Activated effector memory CD4-positive, alpha-beta T cell treated with anti-CD3 and anti-CD28 coated beads, Interleukin-2, amount 50 U/mL, for 16 hours (primary cell): ENCODE results near the gene ERCC6L2.

ENCODE experiments used
- DNase-seq: peaks from one replicate; pipeline ENCODE4 v3.0.0-alpha.2; 2020

Gene ERCC6L2

DNA sequence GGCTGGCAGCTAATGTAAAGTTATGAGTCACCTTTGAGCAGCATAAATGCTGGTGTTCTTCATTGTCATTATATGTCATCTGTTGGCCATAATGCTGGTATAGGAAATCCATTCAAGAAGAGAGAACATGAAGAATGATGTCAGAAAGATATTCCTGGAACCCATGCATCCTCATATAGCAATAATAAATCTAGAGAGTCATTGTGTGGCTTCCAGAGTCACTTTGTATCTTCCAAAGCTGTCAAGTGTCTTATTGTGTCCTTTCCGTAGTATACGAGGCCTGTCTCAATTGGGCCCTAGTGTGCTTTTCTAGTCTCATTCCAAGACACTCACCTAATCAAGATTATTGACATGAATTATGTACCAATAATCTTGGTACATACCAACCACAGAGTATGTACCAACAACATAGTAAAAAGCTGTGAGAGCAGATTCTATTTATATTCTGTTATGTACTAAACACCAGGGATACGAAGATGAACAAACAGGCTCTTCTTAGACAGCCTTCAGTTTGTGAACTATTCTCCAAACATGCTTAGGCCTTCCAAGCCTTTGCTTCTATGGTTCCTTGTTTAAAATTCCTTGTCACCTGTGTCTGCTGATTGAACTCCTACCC is 110.1 kb downstream of the ERCC6L2 start:
- no peak for DNase-seq

DNA sequence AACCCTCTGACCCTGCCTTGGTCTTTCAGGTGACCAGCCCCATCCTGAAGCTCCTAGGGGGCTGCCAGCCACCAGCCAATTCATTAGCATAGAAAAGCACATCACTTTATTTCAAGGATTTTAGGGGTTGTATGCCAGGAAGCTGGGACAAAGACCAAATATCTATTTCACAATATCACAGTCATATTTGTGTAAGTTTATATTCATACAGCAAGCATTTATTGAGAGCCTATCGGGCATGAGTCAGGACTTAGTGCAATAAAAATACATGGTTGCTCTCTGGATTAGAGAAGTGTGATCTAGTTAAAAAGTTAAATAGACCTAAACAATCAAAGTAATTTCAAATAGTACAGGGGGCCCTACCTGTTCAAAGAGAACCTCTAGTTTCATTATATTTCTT is 113.8 kb downstream of the ERCC6L2 start:
- DNase-seq = no peak

DNA sequence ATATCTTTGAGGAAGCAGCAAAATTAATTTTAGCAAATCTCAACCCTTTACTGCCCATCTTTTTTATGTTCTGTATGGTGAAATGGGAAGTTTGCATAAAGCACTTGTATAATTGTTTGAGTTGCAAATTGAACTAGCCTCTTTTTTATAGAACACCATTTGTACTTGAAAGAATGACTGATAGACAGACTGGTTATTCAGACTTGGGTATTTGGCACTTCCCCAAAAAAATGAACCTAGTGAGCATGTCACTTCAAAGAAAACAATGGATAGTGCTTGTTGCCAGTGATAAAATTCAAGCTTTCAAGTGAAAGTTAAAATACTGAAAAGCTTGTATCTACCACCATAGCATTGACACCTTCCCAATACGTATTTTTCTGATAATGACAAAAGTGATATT is 115.8 kb downstream of the ERCC6L2 start:
- no peak for DNase-seq

DNA sequence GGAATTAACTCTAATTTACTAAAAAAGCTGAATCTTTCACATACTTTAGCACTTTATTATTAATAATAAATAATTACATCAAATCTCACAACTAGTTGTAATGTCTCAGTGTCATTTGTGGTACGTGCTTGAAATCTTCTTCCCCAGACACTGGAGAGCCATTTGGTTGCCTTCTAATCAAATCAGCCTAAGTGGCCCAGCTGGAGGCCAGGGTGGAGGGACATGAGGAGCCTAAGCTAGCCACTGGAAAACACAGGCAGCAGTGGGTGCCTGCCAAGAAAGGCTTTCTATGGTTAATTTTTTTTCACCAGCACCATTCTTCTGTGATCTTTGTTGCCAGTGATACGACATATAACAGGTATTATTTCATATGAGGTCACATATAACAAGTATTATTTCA is 117.0 kb downstream of the ERCC6L2 start:
- no peak for DNase-seq

DNA sequence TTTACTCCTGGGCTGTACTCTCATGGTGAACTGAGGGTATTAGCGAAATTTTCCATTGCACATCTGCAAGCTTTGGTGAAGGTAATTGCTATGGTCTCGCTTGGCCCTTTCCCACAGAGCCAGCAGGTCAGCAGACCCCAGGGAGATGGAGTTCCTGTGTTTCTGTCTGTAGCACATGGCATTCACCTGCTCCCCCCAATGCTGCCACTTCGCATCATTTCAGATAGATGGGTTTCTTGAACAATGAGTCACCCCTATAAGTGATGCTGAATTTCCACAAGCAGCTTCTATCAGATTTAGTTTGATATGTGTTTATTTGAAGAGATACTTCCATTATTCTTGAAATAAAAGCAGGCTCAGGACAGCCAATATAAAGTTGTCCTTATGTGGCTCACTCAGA is 117.8 kb downstream of the ERCC6L2 start:
- no peak for DNase-seq

DNA sequence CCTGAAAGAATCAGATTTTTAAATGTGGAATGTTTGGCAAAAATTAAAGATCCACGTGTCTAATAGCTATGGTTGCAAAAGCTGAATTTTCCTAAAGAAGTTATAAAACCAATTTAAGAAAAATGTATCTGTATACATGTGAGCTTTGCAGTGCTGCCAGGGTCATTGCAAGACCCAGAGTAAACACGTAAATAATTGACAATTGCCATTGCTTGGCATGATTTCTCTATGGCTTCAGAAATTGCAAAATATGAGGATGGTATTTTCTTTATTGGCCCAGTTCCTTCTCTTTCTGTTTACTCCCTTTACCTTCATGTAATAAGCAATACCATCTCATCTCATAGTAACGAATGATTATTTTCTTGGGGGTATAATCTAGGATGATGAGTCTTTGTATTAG is 123.9 kb downstream of the ERCC6L2 start:
- no peak for DNase-seq

DNA sequence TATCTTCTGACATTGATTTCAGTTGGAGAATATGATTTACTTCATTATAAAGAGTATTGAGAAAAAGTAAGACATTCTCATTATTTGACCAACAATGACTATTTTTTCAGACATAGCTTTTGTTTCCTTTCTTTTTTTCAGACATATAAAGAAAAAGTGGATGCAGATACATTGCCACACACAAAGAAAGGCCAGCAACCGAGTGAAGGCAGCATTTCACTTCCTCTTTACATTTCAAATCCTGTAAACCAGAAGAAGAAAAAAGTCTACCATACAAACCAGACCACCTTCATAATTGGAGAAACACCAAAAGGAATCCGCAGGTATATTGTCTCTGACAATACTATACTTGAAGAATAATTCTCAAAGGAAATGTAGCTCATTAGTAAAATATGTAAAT is 128.9 kb downstream of the ERCC6L2 start:
- DNase-seq = no peak

DNA sequence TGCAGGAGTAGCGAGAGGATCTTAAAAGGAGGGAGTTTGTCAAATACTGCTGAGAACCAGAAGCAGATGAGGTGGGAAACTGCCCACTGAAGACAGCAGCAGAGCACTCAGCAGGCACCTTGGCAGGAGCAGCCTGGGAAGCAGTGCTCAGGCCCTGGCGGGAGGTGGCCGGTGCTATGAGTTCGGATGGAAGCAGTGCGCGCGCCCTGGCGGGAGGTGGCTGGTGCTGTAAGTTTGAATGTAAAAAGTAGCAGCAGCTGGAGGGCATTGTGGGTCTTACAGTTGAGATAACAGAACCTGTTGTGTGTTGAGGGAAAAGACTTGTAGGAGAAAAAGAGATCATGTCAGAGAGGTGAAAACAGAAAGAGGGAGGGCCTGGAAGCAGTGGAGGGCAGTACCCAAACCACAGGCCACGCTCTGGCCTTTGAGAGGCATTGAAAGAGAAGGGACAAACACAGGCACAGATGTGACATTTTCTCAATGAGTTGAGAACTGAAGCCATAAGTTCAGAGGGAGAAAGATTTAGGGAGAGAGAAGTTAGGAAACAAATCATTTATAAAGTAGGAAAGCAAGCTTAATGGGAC is 130.9 kb downstream of the ERCC6L2 start:
- DNase-seq = no peak

DNA sequence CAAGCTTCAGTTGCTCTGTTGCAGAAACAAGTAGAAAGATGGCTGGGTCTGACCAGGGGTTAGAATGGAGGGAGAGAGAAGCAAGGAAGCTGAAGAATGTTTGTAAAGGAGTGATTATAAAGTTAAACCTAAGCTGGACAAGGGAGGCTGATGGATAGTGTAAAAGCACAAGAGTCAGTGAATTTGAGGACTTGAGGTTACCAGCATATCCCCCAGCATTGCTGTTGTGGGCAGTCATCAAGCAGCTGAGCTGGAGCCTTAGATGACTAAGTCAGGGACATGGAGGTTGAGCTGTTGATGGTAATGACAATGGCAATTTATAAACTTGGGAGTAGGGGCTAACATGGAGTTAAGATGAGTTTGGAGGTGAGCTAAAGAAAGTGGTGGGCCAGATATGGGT is 131.5 kb downstream of the ERCC6L2 start:
- DNase-seq = no peak

DNA sequence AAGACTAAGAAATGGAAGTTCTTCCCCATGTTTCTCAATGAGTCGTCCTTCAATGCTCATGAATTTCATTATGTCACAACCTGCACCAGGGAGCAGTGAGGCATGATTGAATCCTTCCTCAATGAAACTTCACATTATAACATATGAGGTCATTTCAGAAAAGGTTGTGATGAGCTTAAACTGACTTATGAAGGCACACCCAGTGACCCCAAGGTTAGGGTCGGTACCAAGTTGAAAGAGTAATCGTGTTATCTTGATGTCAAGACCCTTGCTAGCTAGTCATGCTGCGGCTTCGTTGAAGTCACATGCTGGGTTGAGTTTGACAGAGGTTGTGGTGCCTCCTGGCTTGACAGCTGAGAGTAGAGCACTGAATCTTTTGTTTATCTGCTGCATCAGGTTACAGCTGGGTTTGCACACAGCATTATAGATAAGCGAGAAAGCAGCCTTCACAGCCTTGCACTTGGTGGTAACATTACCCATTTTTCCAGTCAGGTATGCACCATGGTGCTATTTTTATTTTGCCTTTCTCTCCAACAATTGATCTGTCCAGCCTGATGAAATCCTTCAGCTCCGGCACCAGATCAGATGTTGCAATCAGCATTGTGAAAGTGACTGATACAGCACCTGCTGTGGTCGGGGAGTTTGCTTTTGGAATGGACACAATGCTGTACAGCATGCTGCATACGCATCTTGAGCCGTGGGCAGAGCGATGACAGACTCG is 133.2 kb downstream of the ERCC6L2 start:
- DNase-seq = no peak

DNA sequence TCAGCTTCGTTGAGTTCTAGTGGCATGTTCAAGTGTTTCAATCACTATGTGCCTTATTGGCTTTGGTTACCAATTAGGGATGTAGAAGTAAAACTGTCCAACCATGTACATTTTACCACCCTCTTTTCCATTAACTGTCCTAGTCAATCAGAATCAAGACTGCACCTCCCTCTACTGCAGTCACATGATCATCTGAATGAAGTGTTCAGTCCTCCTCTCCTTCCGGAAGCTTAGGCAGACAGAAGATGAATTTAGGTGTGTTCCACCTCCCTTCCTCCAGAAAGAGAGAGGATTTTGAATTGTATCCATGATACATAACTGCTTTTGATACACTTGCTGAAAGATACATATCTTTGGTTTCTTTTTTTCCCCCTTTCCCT is 133.7 kb downstream of the ERCC6L2 start:
- DNase-seq = no peak

DNA sequence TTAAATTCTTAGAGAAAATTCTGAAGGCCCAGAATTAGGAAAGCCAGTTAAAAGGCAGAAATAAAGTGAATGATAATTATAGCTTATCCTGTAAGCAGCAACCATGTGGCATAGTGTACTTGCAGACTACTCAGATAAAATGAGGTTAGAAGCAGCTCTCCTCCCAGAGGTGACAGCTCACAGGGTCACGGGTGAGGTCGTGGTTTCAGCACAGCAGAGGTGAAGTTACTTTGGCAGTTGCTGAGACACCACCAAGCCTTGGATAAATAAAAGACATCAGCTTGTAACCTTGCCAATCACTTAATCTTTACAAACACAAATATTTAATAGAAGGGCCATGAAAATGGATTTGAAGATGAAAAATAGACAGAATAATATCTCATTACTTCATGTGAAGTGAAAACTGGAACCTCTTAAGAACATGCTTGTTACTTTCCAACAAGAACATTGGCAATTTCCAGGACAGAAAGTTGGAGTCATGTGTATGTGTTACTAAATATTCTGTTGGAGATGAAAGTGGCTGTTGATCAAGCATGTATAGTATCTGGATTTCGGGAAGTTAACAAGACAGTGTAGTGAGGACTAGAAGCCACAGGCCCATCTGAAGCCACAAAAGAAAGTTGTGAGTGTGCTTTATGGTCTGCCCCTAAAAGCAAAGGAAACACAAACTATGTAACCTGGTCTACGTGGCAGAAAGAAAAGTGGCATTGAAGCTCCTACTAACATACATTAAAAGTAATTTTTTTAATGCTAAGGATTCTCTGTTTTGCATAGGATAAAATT is 134.4 kb downstream of the ERCC6L2 start:
- DNase-seq = peak; percentile 75

DNA sequence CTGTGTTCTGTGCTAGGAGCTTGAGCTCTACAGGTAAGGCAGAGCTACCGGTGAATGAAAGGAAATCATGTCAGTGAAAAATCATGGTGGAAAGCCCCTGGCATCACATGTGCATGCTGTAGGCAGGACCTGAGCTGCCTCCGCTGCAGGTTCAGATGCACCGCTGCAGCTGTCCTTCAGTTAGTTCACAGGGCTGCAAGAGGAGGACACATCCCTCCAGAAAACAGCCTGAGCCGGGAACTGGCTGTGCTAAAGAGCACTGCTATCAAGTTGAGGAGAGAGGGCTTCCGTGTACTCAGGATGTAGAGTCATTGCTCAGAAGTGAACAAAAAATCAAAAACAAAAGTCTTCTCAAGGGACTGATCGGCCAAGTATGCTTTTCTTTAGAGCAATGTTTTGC is 138.6 kb downstream of the ERCC6L2 start:
- peak; percentile 79 for DNase-seq

DNA sequence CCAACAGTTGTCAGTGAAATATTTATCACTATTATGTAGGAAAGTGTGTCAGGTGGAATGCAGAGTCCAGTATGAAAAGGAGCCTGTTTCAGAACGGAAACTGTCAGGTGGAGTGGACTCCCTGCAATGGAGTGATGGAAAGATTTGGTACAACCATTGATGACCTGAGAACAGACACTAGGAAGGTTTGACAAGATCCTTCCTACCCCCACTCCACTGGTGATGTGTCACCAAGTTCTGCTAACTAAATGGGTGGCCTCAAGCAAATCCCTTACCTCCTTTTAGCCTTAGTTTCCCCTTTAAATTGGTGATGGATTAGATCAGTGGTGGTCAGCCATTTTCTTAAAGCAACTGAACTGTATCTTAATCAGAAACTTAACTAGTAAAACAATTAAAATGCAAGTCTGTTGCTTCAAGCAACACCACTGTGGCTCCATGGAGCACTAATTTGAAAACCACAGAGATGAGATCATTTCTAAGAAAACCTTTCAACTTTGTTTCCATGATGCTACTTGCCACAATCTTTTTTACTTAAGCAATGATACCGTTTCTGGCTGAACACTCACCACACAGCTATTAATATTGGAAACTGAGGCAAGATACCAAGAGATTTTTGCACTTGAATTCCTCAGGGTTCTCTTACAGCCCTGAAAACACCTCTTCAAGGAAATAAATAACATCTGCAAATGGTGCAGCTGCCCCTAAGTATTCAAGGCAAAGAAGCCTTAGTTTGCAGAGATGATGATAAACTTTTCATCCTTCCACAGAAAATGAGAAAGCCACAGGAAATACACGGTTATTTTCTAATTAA is 140.6 kb downstream of the ERCC6L2 start:
- peak; percentile 75 for DNase-seq
